Dedifferentiated amniotic fluid mesenchymal stem cell (primary cell): Measurements from ENCODE around the gene BAHCC1.
"Not testable (repeated sequence)": the region's sequence is repeated elsewhere in the genome, so short reads cannot be mapped to it uniquely, and the experiment has no call there.

ENCODE experiments used
- DNase-seq: peaks from one replicate; pipeline ENCODE4 v3.0.0-alpha.2; 2016; ENCODE audit errors: extremely low spot score

BAHCC1 gene

DNA sequence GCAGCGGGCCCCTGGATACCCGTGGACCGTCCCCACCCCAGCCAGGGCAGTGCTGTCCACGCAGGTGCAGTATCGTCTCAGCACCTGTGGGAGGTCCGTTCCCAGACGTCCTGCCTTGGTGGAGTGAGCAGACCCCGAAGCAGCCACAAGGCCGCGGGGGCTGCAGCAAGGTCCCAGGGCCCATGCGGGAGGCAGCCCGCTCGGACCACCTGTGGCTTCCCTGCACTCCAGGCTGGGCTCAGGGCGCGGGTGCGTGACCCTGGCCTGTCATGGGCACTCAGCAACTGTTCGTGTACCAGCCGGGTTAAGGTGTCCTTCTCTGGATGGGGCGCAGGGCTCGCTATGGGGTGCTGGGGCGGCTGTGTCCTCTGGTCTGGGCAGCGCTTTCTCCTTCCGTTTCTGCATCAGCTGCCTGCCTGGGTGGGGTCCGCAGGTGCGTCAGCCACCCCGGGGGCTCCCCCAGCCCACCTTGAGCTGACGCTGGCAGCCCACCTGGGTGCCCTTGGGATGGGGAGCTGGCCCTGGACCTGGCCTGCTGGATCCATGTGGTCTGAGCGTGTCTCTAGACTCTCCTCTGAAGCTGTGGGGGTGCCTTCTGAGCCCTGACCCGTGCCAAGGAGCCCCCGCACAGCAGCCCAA, 18.4 kb downstream of the BAHCC1 start:
- DNase-seq: no peak

DNA sequence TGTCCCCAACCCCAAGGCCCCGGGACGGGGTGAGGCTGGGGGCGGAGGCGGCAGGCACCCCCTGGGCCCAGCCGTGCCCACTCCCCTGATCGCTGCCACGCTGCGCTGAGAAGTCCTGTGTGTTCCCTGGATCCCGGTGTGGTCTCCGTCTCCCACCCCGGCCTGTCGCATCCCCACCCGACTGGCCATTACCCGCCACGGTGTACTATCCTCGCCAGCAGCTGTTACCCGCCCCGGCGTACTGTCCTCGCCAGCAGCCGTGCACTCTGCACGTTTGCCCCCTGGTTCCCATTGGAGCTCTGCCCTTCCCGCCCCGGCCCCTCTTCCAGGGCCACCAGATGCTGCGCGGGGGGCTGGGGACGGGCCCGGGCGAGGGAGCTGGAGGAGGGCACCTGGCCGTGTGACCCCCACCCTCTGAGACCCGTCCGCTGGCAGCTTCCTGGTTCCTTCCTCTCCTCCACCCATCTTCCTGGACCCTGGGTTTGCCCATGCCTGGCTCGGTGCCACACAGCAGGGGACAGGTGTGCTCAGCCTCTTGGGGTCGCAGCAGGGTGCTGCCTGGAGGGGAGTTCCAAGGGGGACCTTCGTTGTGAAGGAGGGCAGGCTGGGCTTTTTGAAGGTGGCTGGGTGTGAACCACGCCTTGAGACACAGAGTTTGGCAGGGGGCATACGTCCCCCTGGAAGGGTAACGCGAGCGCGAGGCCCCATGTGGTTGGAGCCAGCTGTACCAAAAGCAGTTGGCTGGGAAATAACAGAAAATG, 19.7 kb downstream of the BAHCC1 start:
- no peak for DNase-seq

DNA sequence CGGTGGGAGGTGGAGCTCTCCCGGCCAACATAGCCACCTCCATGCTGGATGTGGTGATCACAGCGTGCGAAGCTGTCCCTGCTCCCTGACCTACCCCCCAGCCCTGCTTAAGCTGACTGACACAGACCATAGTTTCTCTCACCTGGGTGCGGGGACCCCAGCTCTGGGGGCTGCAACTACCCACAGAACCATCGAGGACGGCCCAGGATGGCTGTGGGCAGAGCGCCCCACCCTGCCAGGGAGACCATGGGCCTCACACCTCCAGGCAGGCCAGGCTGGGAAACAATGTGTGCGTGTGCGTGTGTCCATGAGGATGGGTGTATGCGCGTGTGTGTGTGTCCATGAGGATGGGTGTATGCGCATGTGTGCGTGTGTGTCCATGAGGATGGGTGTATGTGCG, 20.4 kb downstream of the BAHCC1 start:
- DNase-seq: no peak

DNA sequence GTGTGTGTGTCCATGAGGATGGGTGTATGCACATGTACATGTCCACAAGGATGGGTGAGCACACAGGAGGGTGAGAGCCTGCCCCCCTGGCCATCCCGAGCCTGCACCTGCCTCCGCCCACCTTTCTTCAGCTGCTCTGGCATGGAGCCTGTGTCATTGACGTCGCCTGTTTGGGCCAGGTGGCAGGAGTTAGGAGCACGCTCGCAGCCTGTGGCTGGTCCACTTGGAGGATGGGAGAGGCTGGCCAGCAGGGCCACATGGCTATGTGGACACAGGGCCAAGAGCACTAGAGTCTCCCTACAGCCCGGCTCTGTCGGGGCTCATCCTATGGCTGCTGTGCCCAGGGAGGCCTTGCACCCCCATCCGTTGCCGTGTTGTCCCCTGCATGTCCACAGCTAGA, 21.4 kb downstream of the BAHCC1 start:
- DNase-seq: no peak

DNA sequence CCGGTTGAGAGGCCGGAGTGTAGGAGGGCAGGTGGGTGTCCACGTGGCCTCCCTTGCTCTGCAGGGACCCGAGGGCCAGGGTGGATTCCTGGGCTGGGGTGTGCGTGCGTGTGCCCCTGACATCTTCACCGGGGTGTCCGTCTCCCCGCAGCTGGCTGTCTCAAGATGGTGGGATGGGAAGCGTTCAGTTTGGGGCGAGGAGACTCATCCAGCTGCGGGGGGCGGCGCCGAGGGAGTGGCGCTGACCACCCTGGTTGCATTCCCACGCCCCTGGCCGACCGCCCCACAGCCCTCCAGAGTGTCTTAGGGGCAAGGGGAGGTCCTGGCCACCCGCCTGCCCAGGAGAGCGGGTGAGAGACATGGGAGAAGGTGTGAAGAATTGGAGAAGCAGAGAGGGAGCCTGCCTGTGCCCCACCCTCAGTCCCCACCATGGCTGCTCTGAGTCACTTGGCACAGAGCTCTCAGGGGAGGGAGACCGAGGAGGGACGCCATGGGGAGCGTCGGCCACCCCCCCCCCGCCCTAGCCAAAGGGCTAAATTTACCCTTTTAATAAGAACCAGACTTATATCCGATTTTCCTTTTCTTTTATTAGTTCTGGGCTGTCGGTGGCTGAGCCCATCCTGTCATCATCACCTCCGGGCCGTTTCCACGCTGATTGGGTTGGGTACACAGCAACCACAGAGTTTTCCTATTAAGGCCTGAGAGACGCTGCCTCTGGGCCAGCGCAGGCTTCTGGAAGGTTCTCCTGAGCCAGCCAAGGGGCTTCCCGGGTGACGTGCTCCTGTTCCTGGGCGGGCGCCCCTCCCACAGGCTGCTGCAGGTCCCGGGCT, 22.0 kb downstream of the BAHCC1 start:
- no peak for DNase-seq

DNA sequence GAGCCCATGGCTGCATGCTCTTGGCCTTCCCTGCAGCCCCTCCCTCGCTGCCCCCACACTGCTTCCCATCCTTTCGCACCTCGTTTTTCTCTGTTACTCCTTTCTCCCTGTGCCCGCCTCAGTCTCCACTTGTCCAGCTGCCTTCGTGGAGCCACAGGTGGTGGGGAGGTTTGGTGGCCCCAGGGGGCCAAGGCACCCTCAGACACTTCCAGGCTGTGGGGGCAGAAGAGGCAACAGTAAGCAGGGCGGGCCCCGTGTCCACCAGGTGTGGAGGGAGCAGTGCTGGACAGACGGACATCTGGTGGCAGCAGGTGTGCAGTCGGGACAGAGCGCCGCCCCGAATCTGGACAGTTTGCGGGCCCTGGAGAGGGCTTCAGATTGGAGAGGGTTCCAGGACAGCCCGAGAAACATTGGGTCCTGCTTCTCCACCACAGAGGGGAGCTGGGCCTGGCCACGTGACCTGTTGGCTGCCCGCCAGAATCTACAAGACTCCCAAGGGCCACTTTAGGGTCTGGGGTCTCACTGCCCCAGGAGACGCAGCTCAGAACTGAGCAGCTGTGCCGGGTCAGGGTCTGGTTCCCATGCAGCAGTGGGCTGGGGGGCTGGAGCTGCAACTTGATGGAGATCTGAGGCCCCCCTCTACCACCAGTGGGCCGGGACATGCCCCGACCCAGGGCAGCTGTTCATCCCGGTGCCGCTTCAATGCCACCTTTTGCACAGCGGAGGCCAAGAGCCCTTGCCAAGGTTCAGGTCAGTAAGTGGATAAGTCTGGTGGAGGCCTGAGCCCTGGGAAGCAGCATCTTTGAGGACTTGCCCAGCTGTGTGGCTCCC, 22.8 kb downstream of the BAHCC1 start:
- DNase-seq: no peak

DNA sequence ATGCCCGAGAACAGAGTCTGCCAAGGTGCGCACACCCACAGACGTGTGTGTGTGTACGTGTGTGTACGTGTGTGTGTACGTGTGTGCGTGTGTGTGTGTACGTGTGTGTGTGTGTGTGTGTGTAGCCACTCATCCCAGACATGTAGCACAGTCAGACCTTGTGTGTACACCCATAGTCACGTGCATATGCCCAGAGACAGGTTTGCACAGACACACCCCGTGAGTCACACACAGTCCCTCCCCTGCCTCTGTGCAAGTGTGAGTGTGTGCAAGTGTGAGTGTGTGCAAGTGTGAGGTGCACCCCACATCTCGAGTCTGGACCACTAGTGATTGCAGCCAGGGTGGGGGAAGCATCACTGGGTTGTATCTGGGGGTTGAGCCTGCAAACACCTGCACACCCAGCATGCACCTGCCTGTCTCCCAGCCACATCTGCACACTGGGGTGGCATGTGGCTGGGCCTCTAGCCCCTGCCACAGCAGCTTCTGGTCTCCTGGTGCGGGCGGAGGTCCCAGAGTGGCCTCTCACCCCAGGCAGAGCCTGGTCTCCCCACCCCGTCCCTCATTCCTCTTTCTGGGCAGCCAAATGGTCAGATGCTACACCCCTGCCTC, 23.6 kb downstream of the BAHCC1 start:
- no peak for DNase-seq

DNA sequence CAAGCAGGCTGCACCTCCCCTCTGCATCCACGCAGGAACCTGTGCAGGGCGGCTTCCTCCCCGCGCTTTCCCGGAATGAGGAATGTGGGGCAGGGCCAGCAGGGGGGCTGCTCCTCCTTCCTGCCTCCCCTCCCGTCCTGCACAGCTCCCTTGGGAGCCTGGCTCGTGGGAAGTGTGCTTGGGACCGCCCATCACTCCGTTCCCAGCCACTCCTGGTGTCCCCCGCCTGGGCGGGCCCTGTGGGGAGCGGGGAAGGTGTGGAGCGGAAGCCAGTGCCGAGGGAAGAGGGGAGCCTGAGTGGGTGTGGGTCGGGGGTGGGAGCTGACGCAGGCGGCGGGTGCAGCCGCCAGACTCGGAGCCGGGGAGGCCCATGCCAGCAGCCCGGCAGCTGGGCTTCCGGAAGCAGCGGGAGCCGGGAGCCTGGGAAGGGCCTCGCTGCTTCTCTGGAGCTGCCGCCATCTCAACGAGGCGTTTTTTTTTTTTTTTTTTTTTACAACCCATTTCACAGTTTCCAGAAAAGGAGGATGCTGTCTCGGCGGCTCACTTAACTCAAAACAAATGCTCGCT, 24.1 kb downstream of the BAHCC1 start:
- peak; percentile 38 for DNase-seq

DNA sequence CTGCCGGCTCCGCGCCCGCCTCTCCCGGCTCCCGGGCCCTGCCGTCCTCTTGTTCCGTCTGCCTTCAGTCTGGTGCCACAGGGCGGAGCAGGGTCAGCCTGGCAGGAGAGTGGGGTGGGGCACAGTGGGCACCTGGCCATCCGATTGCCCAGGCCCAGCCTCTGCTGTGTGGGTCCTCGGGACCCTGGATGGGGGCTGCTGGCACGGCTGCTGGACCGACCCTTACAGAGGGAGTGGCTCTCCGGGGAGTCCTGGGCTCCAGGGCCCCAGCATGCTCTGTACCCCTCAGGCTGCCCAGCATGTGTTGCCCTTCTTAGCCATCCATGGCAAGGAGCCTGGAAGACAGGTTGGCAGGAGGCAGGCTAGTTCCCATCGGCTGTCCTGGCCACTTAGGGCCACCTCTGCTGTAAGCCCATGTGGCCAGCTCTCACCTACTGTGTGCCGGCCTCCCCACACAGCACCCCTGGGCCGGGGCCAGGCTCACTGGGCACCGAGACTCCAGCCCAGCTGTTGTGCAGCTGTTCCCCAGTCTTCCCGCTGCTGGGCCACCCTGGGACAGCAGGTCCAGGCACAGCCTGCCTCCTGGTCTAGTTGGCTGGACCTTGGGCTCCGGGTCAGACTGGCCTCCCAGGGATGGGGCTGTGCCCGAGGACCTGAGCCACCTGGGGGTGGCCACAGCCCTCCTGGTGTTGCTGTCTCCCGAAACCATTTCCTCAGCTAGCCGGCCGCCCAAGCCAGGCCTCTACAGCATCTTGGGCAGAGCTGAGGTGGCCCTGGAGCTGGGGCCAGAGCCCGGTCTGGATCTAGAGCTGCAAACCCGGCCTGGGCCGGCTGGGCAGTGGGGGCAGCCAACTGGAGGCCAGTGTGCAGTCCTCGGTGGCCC, 24.9 kb downstream of the BAHCC1 start:
- DNase-seq: no peak

DNA sequence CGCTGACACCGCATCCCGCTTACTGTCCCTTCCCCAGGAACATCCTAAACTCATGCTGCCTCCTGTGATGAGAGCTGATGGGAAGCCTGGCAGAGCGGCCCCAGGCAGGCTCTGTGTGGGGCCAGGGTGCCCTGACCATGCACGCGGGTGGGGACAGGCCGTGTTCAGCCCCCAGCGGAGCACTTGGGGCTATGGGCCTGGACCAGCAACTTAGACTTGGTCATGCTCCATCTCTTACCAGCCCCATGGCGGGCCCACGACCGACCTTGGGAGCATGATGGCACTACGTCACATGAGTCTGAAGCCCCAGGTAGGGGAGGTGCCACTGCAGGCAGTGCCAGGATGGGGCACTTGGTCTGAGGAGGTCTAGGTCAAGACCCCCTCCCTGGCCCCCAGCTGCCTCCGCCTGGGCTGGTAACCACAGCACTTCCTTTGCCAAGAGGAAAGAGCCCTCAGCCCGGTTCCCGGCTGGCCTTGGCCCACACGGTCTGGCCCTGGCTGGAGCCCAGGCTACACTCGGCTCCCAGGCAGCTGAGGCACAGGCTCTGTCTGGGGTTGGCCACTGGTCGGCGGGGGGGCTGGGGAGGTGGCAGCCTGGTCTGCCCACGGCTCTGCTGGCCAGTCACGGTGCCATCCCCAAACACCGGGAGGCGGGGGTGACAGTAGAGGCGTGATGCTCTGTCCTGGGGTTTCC, 25.7 kb downstream of the BAHCC1 start:
- DNase-seq: no peak

DNA sequence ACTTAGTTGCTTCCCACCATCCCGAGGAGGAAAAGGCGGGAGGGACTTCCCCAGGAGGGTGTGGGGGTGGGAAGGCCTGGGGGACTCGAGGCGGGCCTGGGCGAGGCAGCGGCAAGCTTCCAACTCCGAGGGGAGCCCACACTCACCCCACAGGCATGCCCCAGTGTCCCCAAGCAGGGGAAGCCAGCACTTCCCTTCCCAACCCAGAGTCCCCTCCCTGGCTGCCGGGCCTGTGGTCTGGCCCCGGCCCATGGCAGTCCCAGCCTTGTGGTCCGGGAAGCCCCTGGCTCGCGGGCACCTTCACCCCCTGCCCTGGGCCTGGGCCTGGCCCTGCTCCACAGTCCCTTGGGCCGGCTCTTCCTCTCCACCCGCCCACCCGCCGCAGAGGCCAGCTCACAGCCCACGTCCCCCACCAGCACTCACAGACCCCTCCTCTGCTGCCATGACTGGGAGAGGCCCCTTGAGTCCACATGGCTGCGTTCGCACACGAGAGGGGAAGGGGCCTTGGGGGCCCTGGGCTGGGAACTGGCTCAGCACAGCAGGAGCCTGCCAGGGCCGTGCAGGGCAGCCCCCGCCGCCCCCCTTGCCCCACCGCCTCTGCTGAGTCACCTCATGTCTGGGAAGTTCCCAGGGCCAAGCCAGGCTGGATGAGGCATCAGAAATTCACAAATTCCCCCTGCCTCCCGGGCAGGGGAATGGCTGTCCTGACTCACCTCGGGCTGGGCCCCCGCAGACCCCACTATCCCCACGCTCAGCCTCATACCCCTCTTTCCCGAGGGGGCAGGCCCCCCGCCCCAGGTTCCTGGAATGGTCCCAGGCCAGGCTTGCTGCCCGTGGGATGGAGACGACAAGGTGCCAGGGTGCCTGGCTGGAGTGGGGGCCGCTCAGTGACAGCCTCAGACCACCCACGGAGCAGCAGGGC, 27.8 kb downstream of the BAHCC1 start:
- peak; percentile 89 for DNase-seq

DNA sequence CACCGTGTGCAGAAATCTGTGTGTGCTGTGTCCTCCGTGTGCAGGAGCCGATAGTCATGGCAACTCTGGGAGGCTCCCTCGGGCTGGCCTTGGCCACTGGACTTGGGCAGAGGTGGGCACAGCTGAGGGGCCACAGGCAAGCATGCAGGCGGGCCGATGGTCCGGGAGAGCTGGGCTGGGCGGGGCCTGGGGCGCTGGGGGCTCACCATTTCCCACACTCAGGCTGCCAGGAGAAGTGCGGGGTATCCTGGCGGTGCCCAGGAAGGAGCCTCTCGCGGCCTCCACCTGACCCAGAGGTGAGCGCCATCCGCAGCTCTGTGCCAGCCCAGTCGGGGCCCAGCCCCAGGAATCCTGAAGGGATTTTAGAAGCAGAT, 28.4 kb downstream of the BAHCC1 start:
- no peak for DNase-seq

DNA sequence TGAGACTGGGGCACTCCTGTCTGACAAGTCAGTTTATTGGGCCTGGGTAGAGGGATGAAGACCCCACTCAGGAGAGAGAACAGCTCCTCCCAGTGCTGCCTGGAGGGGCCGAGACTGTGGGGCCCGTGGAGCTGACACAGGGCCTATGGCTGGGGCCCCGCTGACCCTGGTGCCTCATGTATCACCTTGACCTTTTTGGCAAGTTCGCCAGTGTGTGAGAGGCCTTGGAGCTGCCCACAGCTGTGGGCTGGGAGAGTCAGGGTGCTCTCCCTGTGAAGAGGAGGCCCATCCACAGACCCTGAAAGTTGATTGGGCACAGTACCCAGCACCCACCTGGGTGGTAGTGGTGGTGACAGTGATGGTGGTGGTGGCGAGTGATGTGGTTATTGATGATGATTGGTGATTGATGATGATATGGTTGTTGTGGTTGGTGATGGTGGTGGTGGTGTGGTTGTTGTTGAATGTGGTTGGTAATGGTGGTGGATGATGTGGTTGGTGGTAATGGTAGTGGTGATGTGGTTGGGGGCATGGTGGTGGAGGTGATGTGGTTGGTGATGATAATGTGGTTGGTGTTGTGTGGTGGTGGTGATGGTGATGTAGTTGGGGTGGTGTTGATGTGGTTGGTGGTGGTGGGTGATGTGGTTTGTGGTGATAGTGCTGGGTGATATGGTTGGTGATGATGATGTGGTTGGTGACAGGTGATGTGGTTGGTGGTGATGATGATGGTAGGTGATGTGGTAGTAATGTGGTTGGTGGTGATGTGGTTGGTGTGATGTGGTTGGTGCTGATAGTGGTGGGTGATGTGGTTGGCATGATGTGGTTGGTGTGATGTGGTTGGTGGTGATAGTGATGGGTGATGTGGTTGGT, 29.1 kb downstream of the BAHCC1 start:
- no peak for DNase-seq

DNA sequence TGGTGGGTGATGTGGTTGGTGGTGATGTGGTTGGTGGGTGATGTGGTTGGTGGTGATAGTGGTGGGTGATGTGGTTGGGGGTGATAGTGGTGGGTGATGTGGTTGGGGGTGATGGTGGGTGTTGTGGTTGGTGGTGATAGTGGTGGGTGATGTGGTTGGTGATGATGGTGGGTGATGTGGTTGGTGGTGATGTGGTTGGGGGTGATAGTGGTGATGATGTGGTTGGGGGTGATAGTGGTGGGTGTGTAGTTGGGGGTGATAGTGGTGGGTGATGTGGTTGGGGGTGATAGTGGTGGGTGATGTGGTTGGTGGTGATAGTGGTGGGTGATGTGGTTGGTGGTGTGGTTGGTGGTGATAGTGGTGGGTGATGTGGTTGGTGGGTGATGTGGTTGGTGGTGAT, 29.8 kb downstream of the BAHCC1 start:
- not testable (repeated sequence) for DNase-seq

DNA sequence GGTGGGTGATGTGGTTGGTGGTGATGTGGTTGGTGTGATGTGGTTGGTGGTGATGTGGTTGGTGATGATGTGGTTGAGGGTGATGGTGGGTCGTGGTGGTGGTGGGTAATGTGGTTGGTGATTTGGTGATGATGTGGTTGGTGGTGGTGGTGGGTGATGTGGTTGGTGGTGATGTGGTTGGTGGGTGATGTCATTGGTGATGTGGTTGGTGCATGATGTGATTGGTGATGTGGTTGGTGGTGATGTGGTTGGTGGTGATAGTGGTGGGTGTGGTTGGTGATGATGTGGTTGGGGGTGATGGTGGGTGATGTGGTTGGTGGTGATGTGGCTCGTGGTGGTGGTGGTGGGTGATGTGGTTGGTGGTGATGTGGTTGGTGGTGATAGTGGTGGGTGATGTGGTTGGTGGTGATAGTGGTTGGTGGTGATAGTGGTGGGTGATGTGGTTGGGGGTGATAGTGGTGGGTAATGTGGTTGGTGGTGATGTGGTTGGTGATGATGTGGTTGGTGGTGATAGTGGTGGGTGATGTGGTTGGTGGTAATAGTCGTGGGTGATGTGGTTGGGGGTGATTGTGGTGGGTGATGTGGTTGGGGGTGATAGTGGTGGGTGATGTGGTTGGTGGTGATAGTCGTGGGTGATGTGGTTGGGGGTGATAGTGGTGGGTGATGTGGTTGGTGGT, 30.6 kb downstream of the BAHCC1 start:
- not testable (repeated sequence) for DNase-seq

DNA sequence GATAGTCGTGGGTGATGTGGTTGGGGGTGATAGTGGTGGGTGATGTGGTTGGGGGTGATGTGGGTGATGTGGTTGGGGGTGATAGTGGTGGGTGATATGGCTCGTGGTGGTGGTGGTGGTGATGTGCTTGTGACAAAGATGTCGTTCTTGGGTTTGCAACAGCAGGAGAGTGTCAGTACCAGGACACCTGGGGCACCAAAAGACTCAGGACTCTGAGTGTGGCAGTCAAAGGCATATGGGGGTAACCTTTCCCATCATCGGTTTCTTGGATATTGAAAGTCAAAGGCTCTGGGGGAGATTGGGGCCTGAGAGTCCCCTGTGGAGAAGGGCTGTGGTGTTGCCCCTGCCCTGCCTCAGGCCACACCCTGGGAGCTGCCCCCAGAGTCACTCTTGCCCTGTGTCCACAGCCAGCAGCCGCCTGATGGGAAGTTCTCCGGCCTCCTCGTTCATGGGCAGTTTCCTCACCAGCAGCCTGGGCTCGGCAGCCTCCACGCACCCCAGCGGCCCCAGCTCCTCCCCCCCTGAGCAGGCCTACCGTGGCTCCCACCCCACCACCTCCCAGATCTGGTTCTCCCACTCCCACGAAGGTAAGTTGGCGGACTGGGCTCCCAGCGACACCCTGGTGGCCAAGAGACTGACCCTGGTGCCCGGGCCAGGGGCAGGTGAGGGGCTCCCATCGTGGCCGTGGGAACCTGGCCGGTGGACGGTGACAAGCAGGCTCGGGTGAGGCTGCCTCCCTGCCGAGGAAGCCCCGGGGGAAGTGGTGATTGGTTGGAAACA, 31.3 kb downstream of the BAHCC1 start:
- DNase-seq: no peak
